D341Med (cell line): ENCODE results near the gene EVC.
"Not testable (repeated sequence)": the region's sequence is repeated elsewhere in the genome, so short reads cannot be mapped to it uniquely, and the experiment has no call there.

Experiments used
- DNase-seq: peaks from one replicate; pipeline ENCODE4 v3.0.0; 2012; ENCODE audit warnings: low spot score

Gene EVC

DNA sequence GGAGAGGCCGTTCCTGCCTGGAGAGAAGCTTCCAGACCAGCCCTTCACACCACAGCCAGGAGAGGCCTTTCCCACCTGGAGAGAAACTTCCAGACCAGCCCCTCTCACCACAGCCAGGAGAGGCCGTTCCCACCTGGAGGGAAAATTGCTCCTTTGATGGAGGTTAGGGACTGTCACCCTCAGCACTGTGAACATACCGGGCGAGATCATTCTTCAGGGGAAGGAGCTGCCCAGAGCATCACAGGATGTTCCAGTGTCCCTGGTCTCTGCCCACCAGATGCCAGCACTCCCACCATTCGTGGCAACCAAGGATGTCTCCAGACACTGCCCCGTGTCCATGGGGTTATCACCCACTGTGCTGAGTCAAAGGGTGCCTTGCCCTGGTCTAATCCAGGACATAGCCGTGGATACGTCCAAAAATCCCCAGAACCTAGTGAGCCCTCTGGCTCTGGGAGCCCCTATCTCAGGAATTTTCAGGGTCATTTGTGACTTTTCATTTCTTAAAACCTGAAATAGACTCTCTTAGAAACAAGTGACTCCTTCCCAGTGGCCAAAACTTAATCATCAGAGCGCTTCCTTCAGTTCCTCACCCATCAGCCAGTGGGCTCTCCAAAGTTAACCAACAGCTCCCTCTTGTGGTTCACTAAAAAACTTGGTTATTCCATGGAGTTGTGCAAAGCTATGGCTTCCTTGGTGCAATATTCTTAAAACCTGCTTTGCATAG, 101.7 kb downstream of the EVC start:
- DNase-seq = peak; percentile 74

DNA sequence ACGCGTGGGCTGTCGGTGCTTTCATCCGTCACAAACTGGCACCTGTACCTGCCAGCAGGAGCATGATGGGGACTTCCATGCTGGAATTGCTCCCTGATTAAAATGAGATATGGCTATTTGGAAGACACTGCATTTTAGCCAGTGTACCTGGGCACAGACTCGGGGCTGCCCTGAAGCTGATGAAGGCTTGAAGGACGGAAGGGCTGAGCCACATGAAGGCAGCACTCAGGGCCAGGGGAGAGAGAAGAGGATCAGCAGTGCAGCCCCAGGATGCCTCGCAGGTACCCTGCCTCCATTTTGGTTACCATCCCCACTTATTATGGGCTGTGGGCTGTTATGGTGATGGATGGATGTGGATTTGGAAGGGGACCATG, 102.9 kb downstream of the EVC start:
- DNase-seq = no peak

DNA sequence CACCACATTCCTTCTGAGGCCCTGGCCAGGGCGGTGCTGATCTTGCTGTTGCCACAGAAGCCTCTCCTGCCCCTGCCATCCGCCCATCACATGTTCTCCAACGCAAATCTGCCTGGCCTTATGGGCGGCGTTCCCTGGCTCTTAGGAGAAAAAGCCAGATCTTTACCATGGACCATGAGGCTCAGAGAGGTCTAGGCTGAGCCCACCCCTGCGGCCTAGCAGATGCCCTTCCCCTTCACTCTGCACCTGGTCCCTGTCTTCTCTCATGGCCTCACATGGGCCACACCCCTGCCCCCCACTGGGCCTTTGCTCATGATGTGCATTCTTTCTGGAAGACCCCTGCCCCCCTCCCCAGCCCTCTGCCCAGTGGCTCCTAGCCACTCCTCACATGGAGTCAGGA, 103.4 kb downstream of the EVC start:
- DNase-seq = no peak

DNA sequence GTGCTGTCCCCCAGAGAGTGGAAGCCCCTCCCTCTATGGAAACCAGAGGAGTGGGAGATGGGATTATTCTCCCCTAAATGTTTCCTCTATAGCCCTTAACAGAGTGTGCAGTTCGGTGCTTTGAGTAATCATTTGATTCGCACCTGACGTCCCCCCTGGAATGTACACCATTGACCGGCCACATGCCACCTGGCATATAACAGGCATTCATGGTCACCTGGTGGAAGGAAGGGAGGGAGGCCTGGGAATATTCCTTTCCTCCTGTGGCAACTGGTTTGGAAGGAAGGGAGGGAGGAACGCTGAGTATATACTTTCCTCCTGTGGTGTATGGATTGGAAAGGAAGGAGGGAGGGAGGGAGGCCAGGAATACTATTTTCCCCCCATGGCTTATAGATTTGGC, 104.6 kb downstream of the EVC start:
- DNase-seq = no peak

DNA sequence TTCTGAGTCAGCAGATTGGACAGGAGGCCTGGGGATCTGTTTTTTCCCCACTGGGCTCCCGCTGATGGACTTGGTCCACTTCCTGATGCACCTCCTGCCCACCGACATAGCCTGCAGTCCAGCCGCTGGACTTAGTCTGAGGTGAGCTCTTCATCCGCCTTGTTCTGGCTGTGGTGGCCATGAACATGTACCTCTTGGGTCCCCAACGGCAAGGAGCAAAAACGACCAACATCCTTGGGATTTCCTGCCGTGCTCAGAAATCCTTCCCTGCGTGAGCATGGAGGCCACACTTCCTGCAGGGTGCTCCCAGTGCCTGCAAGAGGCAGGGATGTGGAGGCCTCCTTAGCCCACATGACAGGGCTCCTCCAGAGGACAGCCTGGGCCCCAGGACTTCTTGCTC, 105.1 kb downstream of the EVC start:
- no peak for DNase-seq

DNA sequence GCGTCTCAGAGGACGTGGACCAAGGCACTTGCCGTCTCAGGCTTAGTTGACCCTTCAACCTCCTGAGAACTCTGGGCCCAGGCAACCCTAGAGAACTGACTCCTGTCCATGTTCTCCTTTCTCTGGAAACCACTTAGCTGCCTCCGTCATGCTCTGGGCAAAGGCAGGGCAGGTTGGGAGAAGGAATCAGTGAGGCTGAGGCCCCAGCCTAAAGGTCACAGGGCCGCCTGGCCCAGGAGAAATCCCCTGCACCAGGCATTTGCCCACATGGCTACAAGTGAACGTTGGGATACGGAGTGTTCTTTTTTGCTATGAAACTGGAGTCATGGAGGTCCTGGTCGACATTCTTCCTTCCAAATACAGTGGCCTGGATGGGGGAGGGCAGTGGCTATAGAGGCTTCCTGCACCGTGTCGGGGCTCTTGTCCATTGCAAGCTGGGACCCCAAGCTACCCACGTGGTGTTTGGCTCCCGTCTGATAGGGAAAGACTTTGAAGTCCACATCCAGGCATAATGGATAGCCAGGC, 105.9 kb downstream of the EVC start:
- DNase-seq = no peak

DNA sequence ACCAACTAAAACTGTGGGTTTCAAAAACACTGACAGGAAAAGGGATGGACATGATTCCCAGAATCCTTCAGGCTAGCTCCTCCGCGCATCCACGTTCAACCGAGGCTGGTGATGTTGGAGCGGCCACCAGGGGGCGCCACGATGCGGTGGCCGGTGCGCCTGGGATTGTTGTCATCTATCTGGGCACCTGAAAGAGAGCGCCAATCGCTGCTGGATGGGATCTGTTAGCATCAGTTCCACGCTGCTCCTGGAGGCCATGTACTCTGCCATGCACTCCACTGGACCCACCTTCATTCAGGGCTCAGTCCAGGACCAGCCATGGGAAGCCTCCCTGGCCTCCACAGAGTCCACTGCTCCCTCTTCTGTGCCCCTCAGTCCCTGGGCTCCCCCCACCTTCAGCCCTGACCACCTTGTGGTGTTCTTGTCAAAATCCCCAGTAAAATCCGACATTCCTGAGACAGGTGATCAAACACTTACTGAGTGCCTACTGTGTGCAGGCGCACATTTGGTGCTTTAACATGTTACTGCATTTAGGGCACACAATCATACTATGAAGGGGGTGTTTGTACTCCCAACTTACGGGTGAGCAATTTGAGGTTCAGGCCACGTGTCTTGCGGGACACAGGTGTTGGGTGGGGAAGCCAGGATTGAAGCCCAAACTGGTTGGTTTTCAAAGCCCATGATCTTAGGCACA, 110.8 kb downstream of the EVC start:
- DNase-seq = peak; percentile 70

DNA sequence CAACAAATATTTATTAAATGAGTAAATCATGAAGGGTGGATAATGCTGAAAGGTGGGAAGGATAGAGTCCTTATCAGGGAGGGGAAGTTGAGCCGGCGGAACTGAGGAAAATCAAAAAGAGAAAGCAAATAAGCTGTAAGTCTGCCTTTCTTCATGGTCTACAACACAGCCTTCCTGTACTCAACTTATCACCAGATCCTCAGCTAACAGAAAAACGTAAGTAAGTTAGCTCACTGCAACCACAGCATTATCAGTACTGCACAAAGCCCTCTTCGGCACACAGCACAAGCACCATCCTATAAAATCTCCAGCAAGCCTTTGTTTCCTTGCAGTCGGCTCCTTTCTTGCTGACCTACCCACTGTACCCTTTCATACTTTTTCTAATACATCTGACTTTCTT, 111.6 kb downstream of the EVC start:
- no peak for DNase-seq

DNA sequence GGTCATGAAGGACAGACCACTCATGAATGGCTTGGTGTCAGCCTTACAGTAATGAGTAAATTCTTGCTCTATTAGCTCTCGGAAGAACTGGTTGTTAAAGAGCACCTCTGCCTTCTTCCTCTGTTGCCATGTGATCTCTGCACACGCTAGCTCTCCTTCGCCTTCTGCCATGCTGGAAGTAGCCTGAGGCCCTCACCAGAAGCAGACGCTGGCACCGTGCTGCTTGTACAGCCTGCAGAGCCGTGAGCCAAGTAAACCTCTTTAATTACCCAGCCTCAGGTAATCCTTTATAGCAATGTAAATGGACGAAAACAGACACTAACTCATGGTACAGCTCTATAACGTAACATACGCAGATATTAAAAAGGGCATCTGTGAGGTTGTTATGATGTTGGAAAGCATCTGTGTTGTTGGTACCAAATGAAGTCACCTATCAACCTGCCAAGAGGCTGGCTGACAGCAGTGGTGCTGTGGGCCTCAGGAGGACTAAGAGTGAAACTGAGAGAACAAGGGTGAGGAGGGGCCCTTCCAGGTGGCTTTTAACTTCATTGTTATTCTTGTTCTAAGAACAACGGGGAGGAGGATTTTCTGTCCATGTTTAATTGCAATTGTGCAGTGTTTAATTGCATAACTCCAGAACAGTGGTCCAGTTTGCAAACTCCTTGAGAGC, 112.7 kb downstream of the EVC start:
- DNase-seq = no peak

DNA sequence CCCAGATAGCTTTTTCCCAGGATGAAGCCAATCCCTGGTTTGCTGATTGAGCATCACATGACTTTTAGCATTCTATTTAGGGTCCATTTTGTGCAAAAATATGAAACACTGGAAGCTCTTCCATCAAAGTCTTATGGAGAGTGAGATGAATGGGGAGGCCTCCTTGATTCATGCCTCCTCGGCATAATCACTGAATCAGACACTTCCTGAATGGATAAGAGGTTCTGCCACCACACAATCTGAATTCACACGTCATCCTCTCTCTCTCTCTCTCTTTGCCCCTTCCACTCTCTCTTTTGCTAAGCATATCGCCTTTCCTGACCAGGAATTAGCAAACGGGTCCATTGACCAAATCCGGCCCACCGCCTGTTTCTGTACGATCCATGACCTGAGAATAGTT, 113.2 kb downstream of the EVC start:
- DNase-seq = no peak

DNA sequence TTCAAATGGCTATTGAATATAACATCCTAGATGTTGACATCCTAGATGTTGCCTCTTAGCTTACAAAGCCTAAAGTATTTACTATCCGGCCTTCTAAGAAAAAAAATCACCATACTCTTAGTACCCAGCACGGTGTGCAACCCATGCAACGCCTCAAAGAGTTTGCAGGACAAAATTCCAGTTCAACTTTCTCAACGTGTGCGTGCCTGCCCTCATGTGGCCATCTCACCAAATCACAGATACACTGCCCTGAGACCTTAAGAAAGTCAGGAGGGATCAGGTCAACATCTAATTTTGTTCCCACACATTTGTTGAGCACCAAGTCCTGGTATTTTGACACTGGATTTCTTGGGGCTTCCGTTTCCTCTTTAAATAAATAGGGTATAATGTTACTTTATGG, 113.6 kb downstream of the EVC start:
- DNase-seq = peak; percentile 67

DNA sequence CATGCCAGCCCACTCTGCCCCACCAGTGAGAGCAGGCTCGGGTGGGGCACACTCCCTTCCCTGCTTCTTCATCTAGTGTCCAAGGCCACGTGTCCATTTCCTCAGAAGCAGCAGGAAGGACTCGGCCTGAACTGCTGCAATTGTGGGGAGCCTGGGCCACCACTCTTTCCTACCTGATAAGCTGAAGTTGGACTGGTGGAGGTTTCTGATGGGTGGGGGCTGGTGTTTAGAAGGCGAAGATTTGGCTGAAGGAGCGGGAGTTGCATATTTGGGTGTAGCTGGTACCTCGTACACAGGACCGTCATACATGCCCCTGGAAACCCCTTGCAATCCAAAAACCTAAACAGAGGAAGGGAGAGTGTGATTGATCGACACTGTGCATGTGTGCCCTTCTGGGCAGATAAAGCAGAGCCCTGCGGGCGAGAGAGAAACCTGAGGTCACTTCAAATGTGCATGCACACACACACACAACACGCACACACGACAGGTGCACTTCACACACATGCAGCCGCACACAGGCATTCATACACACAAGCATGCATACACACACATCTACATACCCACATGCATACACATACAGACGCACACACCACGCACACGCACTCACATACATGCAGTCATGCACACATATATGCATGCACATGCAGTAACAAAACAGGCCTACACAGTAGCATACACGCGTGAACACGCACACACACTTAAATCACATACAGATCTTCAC, 114.5 kb downstream of the EVC start:
- DNase-seq = no peak

DNA sequence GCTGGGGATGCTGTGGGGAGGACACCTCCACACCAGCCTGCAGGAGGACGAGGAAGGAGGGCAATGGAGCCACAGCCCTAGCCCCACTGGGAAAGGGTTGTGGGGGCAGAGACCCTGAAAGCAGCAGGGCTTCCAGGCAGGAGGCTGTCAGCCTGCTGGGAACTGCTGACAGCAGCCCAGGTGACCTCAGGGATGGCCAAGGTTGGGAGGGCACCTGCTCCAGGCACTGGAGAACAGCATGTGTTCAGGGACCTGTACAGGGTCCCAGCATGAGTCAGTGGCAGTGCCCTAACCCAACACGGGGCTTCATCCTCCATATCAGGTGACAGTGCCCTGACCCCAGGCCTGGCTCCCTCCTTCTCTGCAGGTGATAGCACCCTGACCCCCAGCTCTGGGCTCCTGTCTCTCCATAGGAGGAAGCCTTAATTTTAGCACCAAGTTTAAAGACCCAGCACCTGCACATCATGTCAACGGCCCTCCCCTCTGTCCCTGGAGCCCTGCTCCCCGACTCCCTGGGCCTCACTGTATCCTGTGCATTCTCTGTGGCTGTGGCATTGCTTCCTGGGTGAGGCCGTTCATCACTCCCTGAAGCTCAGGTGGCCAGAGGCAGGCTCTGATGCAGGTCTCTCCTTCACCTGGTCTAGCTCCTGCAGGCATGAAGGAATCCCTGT, 115.6 kb downstream of the EVC start:
- DNase-seq = no peak

DNA sequence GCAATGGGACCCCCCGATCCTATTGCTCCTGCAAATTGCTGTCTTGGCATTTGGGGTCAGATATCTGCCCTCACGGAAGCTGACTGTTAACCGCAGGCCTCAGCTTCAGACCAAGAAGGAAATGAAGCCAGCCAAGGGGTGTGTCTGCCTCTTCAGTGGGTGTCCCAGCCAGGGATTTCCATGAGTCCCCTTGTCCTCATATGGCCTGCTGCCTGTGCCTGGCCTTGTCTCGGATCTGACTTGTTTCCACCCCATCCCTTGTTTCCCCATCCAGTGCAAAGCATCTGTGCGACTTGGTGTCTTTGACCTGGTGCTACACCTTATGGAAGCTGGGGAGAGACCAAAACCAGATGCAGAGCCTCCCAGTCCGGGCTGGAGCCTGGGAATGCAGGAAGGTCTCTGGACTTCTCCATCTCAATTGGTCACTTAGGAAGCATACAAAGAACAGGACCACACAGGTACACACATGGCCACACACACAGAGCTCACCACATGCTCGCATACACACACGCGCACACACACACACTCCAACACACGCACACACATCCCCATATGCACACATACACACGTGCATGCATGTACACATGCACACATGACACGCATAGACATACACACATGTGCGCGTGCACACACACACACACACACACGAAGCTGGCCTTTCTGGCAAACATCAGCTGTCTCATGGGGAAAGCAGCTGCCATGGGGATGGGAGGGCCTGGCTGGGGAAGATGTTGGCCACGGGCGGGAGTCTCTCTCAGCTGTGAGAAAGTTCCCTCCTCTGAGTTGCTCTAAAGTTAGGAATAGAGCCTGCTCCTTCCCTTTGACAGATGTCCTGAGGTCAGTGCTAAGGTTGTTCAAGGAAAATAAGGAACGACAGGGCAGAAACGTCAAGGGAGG, 116.4 kb downstream of the EVC start:
- no peak for DNase-seq

DNA sequence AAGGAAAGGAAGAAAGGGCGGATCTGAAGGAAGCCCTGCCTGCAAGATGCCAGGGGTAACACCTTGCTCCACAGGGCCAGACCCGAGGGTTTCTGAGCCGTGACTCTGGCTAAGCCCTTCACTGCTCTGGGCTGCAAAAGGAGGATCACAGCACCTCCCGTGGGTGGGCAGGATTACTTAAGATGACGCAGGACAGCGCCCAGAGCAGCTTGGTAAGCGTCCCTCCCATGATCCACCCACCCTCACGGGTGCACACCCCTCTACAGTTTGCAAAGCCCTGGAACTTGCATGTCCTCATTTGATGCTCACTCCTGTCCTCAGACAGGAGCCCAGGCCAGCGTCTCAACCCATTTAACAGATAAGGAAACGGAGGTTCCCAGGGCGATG, 117.0 kb downstream of the EVC start:
- DNase-seq = no peak

DNA sequence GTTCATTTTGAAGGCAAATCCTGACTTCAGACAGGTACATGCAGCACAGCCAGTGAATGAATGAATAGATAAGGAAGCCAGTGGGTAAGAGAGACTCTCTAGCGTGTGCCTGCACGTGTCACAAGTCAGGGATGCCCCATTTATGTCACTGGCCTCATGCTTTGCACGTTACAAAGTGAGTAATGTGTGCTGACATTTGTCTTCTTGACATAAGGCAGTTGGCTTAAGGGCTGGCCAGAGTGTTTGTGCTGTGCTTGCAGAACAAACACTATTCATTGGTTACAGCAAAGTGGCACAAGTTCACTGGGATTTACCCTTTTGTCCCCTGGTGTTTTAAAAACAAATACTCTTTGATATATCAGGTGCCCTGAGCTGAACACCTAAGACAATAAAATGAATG, 125.9 kb downstream of the EVC start:
- no peak for DNase-seq

DNA sequence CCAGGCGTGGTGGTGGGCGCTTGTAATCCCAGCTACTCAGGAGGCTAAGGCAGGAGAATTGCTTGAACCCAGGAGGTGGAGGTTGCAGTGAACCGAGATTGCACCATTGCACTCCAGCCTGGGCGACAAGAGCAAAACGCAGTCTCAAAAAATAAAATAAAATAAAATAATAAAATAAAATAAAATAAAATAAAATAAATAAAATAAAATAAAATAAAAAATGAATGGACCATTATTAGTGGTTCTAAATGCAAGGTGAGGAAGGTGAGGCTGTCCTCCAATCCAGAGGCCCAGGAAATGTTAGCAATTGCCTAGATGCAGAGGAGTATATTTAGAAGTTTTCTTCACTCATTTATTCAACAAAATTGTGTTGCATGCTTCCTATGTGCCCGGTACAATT, 126.5 kb downstream of the EVC start:
- DNase-seq = not testable (repeated sequence)

DNA sequence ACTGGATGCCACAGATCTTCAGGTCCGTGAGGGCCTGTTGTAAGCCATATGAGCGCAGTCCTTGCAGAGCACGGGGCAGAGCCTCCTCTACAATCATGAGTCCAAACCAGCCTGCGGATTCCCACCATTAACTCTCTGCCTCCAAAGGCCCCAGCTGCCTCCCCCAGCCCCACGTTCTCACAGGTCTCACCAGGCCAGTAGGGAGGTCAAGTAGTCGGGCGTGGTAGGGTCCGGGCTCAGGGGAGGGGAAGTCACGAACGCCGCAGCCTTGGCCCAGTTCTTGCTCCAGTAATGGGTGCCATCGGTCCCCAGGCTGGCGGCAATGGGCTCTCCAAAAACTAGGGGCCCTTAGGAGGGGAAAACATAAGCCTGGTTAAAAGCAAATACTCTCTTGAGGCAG, 128.3 kb downstream of the EVC start:
- no peak for DNase-seq

DNA sequence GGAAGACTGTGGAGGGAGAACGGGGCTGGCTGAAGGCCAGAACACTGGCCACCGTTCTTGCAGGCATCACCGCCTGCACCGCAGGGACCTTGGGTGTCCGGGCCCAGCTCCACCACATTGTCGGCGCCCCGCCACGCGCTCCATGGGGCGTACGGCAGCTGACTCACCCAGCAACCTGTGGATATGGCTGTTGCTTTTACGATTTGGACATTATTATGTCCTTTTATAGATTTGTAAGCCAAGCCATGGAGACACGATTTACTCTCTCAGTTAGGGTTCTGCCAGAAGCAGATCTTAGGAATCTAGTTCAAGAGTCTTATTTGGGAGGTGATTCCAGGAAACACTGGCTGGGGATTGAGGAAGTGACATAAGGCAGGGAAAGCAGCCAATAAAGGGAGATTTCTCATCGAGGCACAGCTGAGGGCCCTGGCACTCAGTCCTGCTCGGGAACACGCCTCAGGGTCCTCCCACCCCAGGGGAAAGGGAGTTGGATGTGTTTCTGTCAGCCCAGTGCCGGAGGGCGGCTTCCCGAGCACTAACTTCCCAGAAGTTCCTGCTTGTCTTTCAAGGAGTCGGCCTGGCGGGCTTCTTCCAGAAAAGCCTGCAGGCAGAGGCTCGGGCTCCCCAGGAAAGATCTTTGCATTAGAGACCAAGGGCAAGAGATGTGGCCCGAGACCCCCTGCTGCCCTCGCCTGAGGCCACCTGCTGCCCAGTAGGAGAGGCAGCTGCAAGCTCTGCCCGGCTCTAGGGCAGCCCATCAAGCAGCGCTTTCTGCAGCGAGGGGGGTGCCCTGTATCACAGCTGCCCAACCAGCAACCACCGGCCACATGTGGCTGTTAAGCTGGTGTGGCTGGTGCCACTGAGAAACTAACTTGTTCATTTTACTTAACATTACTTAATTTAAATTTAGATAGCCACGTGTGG, 129.0 kb downstream of the EVC start:
- DNase-seq = no peak

DNA sequence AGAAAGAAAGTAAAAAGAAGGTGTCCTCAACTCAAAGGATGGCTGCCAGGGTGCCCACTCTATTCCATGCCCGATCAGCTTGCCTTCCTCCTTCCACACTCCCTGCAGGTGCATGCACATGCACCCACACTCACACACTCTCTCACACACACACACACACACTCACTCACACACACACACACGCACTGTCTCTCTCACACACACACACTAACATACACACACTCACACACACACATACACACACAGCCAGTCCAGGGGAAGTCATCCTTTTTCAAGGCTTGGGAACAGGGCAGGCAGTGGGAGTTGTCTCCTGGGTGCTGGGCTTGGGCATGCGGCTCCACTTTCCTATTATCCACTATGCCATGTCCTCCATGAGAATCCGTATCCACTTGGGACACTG, 131.5 kb downstream of the EVC start:
- no peak for DNase-seq
